K562 (cell line): ENCODE data around the gene DNAJC1.

Source experiments
- ATF4 ChIP-seq: fragments of 450-650 bp; formaldehyde crosslinking; IDR thresholded peaks from 2 replicates; pipeline ENCODE4 v1.4.0; 2022; ENCODE audit warnings: mild to moderate bottlenecking, moderate library complexity
- CTCF ChIP-seq, 3 experiments: IDR thresholded peaks in 2 of 3; conservative IDR thresholded peaks in 1 of 3; 2 replicates each; pipeline ENCODE4 v1.5.1; 2011 to 2012; ENCODE audit warnings: low read length in 3 of 3, mild to moderate bottlenecking in 3 of 3, control low read depth in 2 of 3, improper control_type of control experiment in 1 of 3, inconsistent platforms in 1 of 3, low read depth in 1 of 3, mixed read lengths in 1 of 3, moderate library complexity in 1 of 3; ENCODE audit not compliant: insufficient read depth in 2 of 3
- NFYB ChIP-seq: IDR thresholded peaks from 2 replicates; pipeline ENCODE4 v1.6.1; 2011; ENCODE audit warnings: mild to moderate bottlenecking, moderate library complexity; ENCODE audit not compliant: insufficient read length; ENCODE audit errors: extremely low read depth
- PCBP1 ChIP-seq: fragments of 200-400 bp; formaldehyde crosslinking; IDR thresholded peaks from 2 replicates; pipeline ENCODE4 v1.6.1; 2018; ENCODE audit warnings: mild to moderate bottlenecking, low read depth, low read length; ENCODE audit not compliant: poor library complexity, severe bottlenecking

- TF ChIP-seq NFYB (no peak), CTCF (IDR thresholded peaks at IDR 0.05 in 2 of 3, conservative IDR thresholded peaks at IDR 0.05 in 1 of 3; ENCODE audit: insufficient read depth in 2 of 3, low read depth in 1 of 3, low read length in 3 of 3) (no peak), ATF4 (no peak), PCBP1 (no peak)
These were observed 77.7 kb downstream of the DNAJC1 start for GRCh38 chr10:21925851-21926250.
